Gastroesophageal sphincter (tissue), 3 donors: ENCODE results near the gene BTBD19.

Source experiments
- EP300 ChIP-seq: sonication (generic); formaldehyde crosslinking; IDR thresholded peaks from one replicate; pipeline ENCODE4 v1.6.1; 2017; ENCODE audit warnings: antibody characterized with exemption, mild to moderate bottlenecking
- POLR2A ChIP-seq, 2 donors: fragments of 450-650 bp; IDR thresholded peaks; one replicate each; pipeline ENCODE4 v1.6.1; 2017; ENCODE audit warnings: antibody characterized with exemption in 2 of 2, mild to moderate bottlenecking in 2 of 2, moderate library complexity in 1 of 2
- POLR2AphosphoS5 ChIP-seq: sonication (generic); formaldehyde crosslinking; IDR thresholded peaks from one replicate; pipeline ENCODE4 v1.6.1; 2017; ENCODE audit warnings: antibody characterized with exemption
- TF ChIP-seq, protein P1 (sequence below), 4 experiments: fragments of 200-600 bp in 2 of 4; fragments of 450-650 bp in 2 of 4; sonication (generic) in 1 of 4; IDR thresholded peaks; one replicate each; pipeline ENCODE4 v1.5.1; 2017 to 2019; ENCODE audit warnings: antibody characterized with exemption in 4 of 4, mild to moderate bottlenecking in 2 of 4, moderate library complexity in 2 of 4

DNA sequence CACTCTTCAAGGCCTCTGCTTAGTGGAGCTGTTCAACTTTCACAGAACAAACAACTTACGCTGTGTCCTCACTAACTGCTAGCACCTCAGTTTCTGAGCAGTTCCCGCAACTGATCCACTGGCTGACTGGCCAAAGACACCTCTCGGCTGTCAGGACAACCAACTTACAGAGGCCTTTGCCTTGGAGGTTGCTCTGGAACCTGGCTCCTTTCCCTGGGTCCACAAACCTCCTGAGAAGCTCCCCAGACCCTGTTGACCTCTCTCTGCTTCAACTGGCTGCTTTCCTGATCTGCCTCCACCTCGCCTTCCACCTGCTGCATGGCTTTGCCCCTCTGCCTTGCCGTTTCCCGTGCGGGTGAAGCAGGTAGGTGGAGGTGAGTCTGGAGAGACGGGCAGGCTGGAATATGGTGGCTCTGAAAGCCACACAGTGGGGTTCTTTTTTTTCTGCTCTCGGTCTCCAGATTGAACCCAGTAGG lies 13.0 kb downstream of the BTBD19 start:
- TF ChIP-seq, protein P1, sequence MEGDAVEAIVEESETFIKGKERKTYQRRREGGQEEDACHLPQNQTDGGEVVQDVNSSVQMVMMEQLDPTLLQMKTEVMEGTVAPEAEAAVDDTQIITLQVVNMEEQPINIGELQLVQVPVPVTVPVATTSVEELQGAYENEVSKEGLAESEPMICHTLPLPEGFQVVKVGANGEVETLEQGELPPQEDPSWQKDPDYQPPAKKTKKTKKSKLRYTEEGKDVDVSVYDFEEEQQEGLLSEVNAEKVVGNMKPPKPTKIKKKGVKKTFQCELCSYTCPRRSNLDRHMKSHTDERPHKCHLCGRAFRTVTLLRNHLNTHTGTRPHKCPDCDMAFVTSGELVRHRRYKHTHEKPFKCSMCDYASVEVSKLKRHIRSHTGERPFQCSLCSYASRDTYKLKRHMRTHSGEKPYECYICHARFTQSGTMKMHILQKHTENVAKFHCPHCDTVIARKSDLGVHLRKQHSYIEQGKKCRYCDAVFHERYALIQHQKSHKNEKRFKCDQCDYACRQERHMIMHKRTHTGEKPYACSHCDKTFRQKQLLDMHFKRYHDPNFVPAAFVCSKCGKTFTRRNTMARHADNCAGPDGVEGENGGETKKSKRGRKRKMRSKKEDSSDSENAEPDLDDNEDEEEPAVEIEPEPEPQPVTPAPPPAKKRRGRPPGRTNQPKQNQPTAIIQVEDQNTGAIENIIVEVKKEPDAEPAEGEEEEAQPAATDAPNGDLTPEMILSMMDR (IDR thresholded peaks at IDR 0.05): no peak
- TF ChIP-seq POLR2AphosphoS5 (no peak), EP300 (no peak), POLR2A (IDR thresholded peaks at IDR 0.05) (no peak)
